GM21619 (cell line): ENCODE measurements around the gene MVD.

Source experiments
- ATAC-seq: cut with Tn5 transposase; IDR thresholded peaks from one replicate; pipeline ENCODE4 v1.9.1; 2021; ENCODE audit not compliant: unreplicated experiment

MVD gene

DNA sequence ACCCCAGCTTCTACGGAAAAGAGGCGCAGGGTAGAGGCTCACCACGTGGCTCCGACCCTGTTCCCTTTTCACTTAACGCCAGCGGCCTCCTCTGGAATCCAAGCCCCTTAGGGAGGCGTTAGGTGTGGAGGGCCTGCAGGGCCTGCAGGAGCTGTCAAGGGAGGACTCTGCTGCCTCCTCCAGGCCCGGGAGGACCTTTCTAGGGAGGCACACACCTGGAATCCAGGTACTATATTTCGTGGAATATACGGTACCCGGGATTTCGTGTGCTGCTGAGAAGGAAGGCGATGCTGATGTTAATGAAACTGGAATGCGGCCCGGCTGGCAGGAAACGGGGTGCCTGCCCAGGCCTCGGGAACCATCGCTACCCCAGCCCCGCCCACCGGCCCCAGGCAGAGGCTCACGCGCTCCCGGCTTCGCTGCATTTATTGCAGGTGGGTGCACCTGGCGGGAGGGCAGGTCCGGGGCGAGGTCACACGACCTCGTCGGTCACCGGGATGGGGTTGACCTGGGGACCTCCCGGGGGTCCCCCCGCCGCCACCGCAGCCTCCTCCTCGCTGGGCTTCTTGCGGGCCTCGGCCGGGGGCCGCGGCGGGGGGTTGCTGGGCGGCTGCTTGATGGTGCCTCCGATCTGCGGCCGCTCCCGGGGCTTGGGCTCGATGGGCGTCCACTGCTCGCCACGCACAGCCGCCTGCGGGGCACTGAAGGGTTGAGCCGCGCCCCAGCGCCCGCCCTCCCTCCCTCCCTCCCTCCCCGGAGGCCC is 19.8 kb downstream of the MVD start:
- no peak for ATAC-seq

DNA sequence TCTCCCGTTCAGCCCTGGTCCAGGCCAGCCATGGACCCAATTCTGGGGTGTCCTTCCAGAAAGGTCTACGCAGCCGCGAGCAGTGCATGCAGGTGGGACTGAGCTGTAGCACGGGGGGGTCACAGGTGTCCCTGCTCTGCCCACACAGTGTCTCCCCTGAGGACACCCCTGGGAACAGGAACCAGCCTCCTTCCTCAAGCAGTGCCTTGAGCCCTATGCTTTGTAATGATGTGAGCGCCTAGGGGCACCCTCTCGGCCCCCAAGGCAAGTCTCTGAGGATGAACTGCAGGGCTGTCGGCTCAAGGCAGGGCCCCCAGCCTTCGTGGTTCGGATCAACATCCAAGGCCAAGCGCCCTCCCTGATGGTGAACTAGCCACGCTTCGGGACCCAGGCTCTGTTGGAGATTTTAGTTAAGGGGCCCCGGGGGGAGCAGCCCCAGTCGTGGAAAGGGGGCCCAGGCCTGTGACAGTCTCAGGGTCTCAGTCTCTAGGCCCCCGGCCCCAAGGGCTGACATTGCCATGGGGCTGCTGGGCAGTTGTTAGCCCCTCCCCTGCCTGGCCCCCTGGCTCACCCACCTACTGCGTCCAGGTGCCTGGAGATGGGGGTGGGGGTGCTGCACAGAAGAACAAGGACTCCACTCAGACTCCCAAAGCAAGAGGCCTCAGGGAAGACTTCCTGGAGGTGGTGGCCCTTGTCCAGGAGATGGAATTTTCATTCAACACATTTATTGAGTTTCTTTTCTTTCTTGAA is 22.2 kb downstream of the MVD start:
- no peak for ATAC-seq

DNA sequence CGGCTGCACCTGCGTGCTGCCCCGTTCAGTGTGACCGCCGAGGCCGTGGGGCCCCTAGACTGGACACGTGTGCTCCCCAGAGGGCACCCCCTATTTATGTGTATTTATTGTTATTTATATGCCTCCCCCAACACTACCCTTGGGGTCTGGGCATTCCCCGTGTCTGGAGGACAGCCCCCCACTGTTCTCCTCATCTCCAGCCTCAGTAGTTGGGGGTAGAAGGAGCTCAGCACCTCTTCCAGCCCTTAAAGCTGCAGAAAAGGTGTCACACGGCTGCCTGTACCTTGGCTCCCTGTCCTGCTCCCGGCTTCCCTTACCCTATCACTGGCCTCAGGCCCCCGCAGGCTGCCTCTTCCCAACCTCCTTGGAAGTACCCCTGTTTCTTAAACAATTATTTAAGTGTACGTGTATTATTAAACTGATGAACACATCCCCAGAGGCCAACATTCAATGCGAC is 22.8 kb downstream of the MVD start:
- no peak for ATAC-seq

- ATAC-seq = no peak
These were observed 23.5 kb downstream of the MVD start for GRCh38 chr16:88639231-88640038.

DNA sequence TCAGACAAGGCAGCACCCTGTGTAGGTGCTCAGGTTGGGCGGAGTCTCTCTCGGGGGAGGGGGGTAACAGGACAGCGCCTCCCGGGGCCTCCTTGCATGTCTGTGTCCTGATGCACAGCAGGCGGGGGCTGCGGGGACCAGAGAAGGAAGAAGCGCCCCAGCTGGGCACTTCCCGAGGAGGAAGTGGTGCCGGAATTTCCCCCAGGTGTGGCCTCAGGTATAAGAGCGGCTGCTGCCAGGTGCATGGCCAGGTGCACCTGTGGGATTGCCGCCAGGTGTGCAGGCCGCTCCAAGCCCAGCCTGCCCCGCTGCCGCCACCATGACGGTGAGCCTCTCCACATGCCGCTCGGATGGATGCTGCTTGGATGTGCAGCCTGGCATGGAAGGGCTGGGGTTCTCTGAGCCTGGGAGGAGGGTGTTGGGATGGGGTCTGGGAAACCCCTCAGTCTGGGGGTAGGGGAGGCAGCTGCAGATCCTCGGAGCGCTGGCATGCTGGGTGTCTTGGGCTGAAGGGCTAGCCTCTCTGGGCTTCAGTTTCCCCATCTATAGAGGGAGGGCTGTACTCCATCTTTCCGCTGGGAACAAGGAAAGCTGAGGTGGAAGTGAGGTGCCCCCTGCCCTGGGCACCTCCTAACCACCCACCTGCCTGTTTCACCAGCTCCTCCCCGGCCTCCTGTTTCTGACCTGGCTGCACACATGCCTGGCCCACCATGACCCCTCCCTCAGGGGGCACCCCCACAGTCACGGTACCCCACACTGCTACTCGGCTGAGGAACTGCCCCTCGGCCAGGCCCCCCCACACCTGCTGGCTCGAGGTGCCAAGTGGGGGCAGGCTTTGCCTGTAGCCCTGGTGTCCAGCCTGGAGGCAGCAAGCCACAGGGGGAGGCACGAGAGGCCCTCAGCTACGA is 24.3 kb downstream of the MVD start, which contains the start of gene IL17C:
IL17C (plus strand) TSS at position 250 of the 908 bp plus-strand sequence; CDS start at position 320, 70 bp downstream.
- no peak for ATAC-seq

- ATAC-seq = no peak
These were observed 26.2 kb downstream of the MVD start for GRCh38 chr16:88636488-88637265.

DNA sequence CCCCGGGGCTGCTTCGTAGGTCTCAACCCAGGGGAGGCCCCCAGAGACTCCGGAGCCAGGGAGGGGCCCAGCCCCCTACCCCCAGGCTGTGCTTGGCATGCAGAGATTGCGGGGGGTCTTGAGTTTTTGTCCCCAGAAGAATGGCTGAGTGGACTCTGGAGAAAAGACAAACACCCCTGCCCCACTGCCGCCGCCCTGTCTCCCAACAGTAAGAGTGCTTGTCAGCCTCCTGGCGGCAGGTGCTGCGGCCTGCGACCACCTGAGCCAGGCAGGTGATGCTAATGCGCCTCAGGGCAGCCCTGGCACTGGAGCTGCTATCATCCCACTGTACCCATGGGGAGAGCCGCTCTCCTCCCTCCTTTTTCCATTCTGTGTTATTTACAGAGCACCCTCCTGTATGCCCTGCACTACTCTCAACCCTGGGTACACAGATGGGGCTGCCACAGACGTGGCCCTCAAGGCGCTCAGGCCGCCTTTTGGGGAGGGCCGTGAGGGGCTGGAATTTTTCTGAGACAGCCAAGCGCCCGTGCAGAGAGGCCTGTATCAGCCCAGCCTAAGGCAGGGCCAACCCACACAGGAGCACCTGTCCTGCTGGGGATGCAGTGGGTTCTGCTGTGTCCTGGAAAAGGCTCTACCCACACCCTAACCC is 27.1 kb downstream of the MVD start:
- no peak for ATAC-seq

GRCh38 chr16:88634994-88635670 is 27.8 kb downstream of the MVD start:
- ATAC-seq = no peak

DNA sequence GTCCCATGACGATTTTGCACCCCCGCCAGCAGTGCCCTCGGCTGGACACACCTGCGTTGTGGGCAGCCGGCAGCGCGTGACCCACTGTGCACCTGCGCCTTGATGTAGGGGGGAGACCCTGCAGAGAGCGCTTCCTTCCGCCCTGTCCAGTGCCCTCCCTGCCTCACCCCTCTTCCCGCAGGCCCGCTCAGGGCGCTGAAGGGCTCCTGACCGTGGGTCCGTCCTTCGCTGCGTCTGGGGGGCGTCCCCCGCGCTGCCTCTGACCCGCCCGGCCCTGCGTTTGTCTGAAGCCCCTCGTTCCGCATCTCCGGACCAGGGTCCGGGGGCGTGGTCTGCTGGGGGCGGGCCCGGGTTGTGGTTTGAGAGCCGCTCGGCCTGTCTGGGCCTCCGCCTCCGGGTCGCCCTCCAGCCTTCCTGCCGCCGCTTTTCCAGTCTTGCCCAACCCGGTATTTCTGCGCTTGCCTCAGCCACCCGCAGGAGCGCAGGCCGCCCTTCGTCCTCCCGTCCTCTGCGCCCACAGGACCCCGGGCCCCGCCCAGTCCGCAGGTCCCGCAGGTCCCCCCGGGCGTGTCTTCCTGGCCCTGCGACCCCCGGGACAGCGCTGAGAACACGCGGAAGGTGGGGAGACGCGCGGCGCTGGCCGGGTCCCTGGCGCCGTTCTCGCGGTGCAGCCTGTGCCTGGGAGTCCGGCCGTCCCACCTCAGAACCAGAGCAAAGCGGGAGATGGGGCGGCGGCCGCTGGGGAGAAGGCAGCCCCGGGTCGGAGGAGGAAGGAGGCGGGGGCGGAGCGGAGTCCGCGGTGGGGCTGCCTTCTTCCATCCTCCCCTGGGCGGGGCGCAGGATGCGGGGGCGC is 28.5 kb downstream of the MVD start:
- ATAC-seq = peak; percentile 47

DNA sequence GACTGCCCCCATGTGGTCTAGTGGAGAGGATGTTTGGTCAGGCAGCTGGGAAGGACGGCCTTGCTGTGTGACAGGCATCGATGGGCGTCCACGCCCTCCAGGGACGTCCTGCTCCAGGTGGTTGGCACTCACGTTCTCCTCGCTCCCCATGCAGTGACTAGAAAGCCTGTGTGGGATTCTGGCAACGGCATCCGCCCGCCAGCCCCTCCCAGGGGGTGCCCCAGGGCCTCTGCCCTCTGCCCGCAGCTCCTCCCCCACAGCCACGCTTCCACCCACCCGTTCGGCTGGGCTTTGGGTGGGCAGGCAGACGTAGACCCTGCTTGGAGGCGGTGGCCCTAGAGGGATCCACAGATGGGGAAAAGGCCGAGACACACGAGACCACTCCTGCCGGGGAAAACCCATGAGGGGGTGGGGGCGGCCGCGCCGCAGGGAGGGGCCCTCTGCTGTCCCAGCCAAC is 29.2 kb downstream of the MVD start:
- ATAC-seq = peak; percentile 33

DNA sequence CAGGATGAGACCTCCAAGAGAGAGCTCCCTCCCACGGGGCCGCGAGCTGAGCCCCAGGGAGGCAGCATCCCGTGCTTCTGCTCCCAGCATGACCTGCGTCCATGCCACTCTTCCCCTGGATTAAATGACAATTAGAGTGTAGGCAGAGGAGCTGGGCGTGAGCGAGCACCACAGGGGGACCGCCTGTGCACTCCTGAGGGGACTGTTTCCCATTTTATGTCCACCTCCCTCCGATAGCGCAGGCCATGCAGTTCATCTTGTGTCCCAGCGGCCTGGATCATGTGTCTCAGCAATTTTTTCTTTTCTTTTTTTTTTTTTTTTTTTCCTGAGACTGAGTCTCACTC is 30.3 kb downstream of the MVD start:
- ATAC-seq = no peak

GRCh38 chr16:88631920-88632586 is 30.8 kb downstream of the MVD start:
- no peak for ATAC-seq

DNA sequence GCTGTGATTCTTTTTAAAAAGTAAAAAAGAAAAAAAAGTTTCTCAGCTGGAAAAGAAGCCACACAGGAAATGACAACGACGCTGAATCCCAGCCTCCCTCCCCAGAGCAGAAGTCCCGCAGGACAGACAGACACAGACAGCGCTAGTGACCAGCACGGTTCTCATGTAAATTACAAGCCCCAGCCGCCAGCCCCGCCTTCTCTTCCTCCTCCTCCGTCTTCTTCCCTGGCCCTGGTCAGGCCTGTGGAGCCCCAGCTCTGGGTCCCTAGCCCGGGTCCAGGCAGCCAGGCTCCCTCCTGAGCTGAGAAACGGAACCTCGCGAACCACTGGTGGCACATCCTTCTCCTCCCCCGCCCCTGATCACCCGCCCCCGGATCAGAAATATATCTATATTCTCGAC is 31.5 kb downstream of the MVD start:
- ATAC-seq = no peak

DNA sequence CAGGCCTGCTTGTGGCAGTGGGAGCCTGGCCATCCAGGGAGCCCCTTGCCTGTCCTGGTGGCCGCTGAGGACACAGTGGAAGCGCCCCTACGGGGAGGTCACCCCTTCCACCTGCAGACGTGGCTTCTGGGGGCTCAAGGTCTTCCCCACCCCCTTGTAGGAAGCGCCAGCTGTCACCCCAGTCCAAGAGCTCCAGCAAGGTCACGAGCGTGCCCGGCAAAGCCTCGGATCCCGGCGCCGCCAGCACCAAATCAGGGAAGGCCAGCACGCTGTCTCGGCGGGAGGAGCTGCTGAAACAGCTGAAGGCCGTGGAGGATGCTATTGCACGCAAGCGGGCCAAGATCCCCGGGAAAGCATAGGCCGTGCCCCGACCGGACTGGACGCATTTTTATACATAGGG is 31.9 kb downstream of the MVD start:
- ATAC-seq = no peak

DNA sequence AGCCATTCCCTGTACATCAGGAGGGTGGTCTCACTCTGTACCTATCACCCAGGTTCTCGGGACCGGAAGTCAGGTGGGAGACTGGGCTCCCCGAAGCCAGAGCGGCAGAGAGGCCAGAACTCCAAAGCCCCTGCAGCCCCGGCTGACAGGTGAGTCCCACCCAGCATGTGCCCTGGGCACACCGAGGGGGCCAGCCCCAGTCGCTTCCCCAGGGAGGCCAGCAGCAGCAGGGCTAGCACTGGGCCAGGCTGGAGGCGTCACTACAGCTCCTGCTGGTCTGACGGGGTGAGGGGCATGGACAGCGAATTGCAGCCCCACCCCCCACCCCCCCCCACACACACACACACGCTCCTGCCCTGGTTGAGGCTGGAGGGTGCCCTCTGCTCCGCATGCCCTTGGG is 32.5 kb downstream of the MVD start:
- no peak for ATAC-seq

DNA sequence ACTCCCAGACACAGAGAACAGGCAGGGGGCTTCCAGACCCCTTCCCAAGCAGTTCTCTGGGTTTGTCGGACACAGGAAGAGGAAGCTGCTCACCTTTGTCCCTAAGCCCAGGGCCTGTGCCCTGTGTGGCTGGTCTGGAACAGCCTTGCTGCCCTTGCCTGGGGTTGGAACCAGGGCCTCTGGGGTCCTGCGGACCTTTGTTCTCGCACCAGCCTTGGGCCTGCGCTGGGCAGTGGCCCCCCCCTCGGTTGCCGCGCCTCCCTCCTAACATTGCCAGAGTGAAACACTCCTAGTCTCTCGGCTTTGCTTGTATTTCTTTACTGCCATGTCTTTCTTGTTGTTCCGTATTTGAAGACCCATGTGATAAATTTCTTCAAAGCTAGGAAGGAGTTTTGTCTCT is 33.1 kb downstream of the MVD start:
- ATAC-seq = no peak

GRCh38 chr16:88628512-88628974 is 34.3 kb downstream of the MVD start:
- no peak for ATAC-seq
